ENCODE measurements around the gene LTBP2.

LTBP2 gene

GRCh38 chr14:74482571-74482970 is 129.5 kb downstream of the LTBP2 start:
- no peaks in the 10 kb centered on the region for H3K27me3 Mint-ChIP-seq (ENCODE audit: low read depth)
- H3K27ac Mint-ChIP-seq, result no peak overlapping the region
- H3K4me1 Mint-ChIP-seq, result peaks cover 2% of the 10 kb centered on the region
- no peak overlapping the region for H3K4me3 Mint-ChIP-seq
- H3K9me3 Mint-ChIP-seq, result no peaks in the 10 kb centered on the region
- TF ChIP-seq CTCF (IDR thresholded peaks at IDR 0.05; ENCODE audit: unreplicated experiment in 3 of 3), result no peak
- H3K36me3 Mint-ChIP-seq (ENCODE audit: low read depth), result peaks cover 44% of the 10 kb centered on the region

GRCh38 chr14:74480046-74480445 is 132.0 kb downstream of the LTBP2 start:
- H3K4me1 Mint-ChIP-seq, result no peaks in the 10 kb centered on the region
- no peak overlapping the region for H3K4me3 Mint-ChIP-seq
- H3K36me3 Mint-ChIP-seq (ENCODE audit: low read depth), result peaks cover 53% of the 10 kb centered on the region
- TF ChIP-seq CTCF (IDR thresholded peaks at IDR 0.05; ENCODE audit: unreplicated experiment in 3 of 3), result no peak
- H3K27me3 Mint-ChIP-seq (ENCODE audit: low read depth), result no peaks in the 10 kb centered on the region
- H3K27ac Mint-ChIP-seq, result no peak overlapping the region
- no peaks in the 10 kb centered on the region for H3K9me3 Mint-ChIP-seq

GRCh38 chr14:74478996-74479635 is 132.9 kb downstream of the LTBP2 start:
- H3K36me3 Mint-ChIP-seq (ENCODE audit: low read depth), result peaks cover 49% of the 10 kb centered on the region
- peaks cover 6% of the 10 kb centered on the region for H3K4me1 Mint-ChIP-seq
- peak; percentile 77 to 90 (median 86) for TF ChIP-seq CTCF (IDR thresholded peaks at IDR 0.05; ENCODE audit: unreplicated experiment in 3 of 3)
- H3K27me3 Mint-ChIP-seq (ENCODE audit: low read depth), result no peaks in the 10 kb centered on the region
- no peaks in the 10 kb centered on the region for H3K9me3 Mint-ChIP-seq
- no peak overlapping the region for H3K4me3 Mint-ChIP-seq
- H3K27ac Mint-ChIP-seq, result no peak overlapping the region

- no peak for TF ChIP-seq CTCF (IDR thresholded peaks at IDR 0.05; ENCODE audit: unreplicated experiment in 3 of 3)
- Mint-ChIP-seq H3K36me3 (ENCODE audit: low read depth) (peaks cover 45% of the 10 kb centered on the region), H3K27ac (no peak overlapping the region), H3K4me1 (peaks cover 6% of the 10 kb centered on the region), H3K4me3 (no peak overlapping the region), H3K27me3 (ENCODE audit: low read depth) (no peaks in the 10 kb centered on the region), H3K9me3 (no peaks in the 10 kb centered on the region)
These were observed 135.4 kb downstream of the LTBP2 start for GRCh38 chr14:74476607-74477006.

GRCh38 chr14:74476107-74476506 is 135.9 kb downstream of the LTBP2 start:
- H3K4me3 Mint-ChIP-seq, result no peak overlapping the region
- no peak for TF ChIP-seq CTCF (IDR thresholded peaks at IDR 0.05; ENCODE audit: unreplicated experiment in 3 of 3)
- no peak overlapping the region for H3K27ac Mint-ChIP-seq
- peaks cover 6% of the 10 kb centered on the region for H3K4me1 Mint-ChIP-seq
- peaks cover 41% of the 10 kb centered on the region for H3K36me3 Mint-ChIP-seq (ENCODE audit: low read depth)
- H3K27me3 Mint-ChIP-seq (ENCODE audit: low read depth), result no peaks in the 10 kb centered on the region
- no peaks in the 10 kb centered on the region for H3K9me3 Mint-ChIP-seq

GRCh38 chr14:74475678-74476077 is 136.4 kb downstream of the LTBP2 start:
- no peak overlapping the region for H3K27ac Mint-ChIP-seq
- no peaks in the 10 kb centered on the region for H3K9me3 Mint-ChIP-seq
- no peaks in the 10 kb centered on the region for H3K27me3 Mint-ChIP-seq (ENCODE audit: low read depth)
- H3K36me3 Mint-ChIP-seq (ENCODE audit: low read depth), result peaks cover 36% of the 10 kb centered on the region
- peaks cover 6% of the 10 kb centered on the region for H3K4me1 Mint-ChIP-seq
- no peak for TF ChIP-seq CTCF (IDR thresholded peaks at IDR 0.05; ENCODE audit: unreplicated experiment in 3 of 3)
- H3K4me3 Mint-ChIP-seq, result no peak overlapping the region
